GM12874 (cell line): ENCODE results near the gene HPS3.

Experiments used
- TF ChIP-seq, protein P1 (sequence below): IDR thresholded peaks from 2 replicates; pipeline ENCODE4 v1.5.1; 2011; ENCODE audit warnings: low read depth, mild to moderate bottlenecking, control low read depth, low read length, moderate library complexity; ENCODE audit not compliant: insufficient read depth

HPS3 gene

DNA sequence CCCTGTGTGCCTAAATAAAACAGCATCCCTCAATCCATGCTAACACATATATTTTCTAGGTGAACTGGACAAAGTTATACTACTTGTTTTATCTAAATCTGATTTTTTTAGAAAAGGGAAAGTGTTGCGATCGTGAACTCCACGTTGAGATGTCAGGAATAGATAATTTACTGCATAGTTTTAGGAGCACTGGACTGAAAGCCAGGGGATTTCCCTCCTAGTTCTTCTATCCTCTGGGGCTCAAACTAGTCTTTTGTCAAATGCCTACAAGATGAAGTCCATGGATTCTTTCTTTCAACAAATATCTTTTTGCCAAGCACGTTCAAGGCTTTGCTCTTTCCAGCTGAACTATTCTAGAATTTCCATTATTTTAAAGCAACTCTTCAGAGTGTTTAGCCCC lies 617 bp upstream of the HPS3 start:
- TF ChIP-seq, protein P1, sequence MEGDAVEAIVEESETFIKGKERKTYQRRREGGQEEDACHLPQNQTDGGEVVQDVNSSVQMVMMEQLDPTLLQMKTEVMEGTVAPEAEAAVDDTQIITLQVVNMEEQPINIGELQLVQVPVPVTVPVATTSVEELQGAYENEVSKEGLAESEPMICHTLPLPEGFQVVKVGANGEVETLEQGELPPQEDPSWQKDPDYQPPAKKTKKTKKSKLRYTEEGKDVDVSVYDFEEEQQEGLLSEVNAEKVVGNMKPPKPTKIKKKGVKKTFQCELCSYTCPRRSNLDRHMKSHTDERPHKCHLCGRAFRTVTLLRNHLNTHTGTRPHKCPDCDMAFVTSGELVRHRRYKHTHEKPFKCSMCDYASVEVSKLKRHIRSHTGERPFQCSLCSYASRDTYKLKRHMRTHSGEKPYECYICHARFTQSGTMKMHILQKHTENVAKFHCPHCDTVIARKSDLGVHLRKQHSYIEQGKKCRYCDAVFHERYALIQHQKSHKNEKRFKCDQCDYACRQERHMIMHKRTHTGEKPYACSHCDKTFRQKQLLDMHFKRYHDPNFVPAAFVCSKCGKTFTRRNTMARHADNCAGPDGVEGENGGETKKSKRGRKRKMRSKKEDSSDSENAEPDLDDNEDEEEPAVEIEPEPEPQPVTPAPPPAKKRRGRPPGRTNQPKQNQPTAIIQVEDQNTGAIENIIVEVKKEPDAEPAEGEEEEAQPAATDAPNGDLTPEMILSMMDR = no peak

DNA sequence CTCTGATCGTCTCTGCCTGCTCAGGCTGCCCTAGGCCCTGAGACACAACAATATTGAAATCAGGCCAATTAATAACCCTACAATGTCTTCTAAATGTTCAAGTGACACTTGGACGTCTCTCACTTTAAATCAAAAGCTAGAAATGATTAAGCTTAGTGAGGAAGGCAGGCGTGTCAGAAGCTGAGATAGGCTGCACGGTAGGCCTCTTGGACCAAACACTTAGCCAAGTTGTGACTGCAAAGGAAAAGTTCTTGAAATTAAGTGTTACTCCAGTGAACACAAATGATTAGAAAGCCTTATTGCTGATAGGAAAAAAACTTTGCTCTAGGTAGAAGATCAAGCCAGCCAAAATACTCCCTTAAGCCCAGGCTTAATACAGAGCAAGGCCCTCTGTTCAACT lies 2.2 kb downstream of the HPS3 start:
- TF ChIP-seq, protein P1 = no peak

DNA sequence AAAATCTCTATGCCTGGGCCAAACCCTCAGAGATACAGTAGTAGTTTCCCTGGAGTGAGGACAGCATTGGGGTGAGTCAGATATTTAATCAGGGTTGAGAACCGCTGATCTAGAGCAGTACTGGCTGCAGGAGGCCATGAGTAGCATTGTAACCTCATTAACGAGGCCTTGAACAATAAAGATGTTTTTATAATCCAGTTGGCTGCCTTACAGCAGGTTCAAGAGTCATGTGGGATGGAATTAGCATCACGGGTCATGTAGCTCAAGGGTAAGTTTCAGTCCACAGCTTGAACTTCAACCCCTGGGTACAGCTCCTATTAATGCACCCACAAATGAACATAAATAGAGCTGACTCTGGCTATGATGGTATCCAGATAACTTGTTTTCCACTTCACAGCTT lies 5.1 kb downstream of the HPS3 start:
- TF ChIP-seq, protein P1 = no peak

DNA sequence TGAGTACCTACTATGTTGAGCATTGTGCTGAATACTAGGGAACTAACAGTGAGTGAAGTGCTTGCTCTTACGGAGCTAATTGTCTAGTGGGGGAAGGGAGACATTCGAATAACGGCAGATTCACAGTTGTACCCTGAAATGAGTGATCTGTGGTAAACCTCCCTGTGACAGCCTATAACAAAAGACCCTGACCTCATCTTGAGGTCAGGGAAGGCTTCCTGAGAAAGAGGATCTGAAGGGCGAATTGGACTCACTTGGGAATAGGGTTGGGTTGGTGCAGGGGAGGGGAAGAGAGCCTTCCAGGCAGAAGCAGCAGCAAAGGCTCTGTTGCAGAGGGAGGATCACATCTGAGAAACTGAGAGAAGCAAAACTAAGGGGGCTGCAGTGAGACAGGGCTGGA lies 13.2 kb downstream of the HPS3 start:
- TF ChIP-seq, protein P1 = no peak

DNA sequence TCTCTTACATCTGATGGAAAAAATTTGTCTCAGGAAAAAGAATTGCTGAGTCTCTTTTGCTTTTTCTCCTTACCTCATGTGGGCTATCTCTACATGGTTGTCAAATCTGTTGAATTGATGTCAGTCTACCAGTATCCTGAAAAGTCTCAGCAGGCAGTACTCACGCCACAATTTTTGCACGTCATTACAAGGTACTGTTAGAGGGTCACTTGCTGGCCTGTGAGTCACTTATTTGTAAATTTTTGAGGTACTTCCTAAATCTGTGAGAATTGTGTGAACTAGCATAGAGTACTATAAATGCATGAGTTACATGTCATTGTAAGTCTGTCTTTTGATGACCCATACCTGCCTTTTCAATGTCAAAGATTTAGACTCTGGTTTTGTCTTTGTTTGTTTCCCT lies 15.9 kb downstream of the HPS3 start:
- TF ChIP-seq, protein P1 = no peak

DNA sequence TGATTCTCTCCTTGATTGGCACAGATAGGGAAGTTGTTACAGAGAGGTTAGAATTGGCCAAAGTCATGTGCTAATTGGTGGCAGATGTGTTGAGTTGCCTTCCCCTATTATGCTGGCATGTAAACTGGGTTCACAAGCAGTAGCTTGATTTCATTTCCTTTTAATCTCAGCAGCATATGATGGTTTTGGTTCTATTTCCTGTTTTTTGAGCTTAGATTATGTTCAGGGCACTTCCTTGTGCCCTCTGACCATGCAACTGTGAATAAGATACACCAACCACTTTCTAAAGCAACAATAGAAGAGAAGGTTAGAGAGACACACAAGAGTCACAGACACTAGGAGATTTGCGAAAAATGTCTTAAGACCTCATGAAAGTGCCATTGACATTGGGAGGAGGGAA lies 16.5 kb downstream of the HPS3 start:
- TF ChIP-seq, protein P1 = no peak

DNA sequence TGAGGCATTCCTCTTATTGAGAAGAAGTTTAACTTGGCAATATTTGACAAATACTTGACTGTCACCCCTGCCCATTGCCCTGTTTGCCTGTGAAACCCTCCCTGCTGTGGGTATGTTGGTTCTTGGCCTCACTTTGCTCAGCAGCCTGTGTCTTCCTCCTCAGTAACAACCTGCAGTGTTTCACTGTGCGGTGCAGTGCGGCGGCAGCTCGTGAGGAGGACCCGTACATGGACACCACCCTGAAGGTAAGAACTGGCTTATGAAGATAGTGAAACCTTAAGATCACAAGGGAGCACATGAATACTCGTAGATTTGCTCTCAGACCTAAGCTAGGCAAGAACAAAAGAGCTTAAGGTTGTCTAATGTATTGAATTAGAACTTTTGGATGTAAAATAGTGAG lies 21.0 kb downstream of the HPS3 start:
- TF ChIP-seq, protein P1 = no peak

DNA sequence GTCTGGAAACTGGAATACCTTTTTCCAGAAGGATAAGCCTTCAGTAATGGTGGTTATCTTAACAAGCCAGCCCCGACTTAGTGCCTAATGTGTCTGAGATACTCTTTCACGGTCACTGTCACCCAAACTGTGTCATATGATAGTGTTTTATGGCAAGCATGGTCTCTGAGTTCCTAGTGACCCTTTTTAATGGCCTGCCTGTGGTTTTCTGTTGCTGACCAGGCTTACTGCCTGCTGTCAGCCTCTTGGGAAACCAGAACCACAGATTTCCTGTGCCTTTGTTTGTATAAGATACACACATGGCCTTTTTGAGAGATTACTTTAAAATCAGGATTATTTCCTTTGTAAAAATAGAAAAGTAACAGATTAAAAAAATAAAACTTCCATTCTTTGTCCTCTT lies 22.4 kb downstream of the HPS3 start:
- TF ChIP-seq, protein P1 = no peak
